HG02840 (cell line): Measurements from ENCODE around the gene SAMSN1.

Experiments used
- ATAC-seq: cut with Tn5 transposase; IDR thresholded peaks from one replicate; pipeline ENCODE4 v1.9.1; 2021; ENCODE audit warnings: mild to moderate bottlenecking, moderate library complexity, moderate number of reproducible peaks; ENCODE audit not compliant: unreplicated experiment, low FRiP score

SAMSN1 gene

GRCh38 chr21:14545906-14546480, at the start of gene SAMSN1:
TSS of gene SAMSN1 (minus strand) at chr21:14546315. CDS start at chr21:14546261, 54 bp downstream.
- ATAC-seq: peak; percentile 80

GRCh38 chr21:14595449-14595848, 49.3 kb upstream of the SAMSN1 start:
- ATAC-seq: no peak

GRCh38 chr21:14594967-14595366, 48.9 kb upstream of the SAMSN1 start:
- ATAC-seq: no peak

- no peak for ATAC-seq
These were observed 47.1 kb upstream of the SAMSN1 start for GRCh38 chr21:14593230-14593629.

- no peak for ATAC-seq
These were observed 46.3 kb upstream of the SAMSN1 start for GRCh38 chr21:14592296-14593000.

GRCh38 chr21:14591882-14592281, 45.8 kb upstream of the SAMSN1 start:
- ATAC-seq: no peak

- ATAC-seq: no peak
These were observed 45.3 kb upstream of the SAMSN1 start for GRCh38 chr21:14591377-14591776.

GRCh38 chr21:14589855-14590563, 43.9 kb upstream of the SAMSN1 start:
- peak; percentile 82 for ATAC-seq

GRCh38 chr21:14587266-14587665, 41.2 kb upstream of the SAMSN1 start:
- ATAC-seq: no peak

GRCh38 chr21:14585122-14585521, 39.0 kb upstream of the SAMSN1 start:
- ATAC-seq: no peak

GRCh38 chr21:14584357-14585095, 38.4 kb upstream of the SAMSN1 start:
- no peak for ATAC-seq

- no peak for ATAC-seq
These were observed 37.6 kb upstream of the SAMSN1 start for GRCh38 chr21:14583629-14584255.

- ATAC-seq: no peak
These were observed 37.0 kb upstream of the SAMSN1 start for GRCh38 chr21:14582934-14583628.

GRCh38 chr21:14581902-14582457, 35.9 kb upstream of the SAMSN1 start:
- no peak for ATAC-seq

- ATAC-seq: no peak
These were observed 27.1 kb upstream of the SAMSN1 start for GRCh38 chr21:14573244-14573643.

GRCh38 chr21:14572204-14572780, 26.2 kb upstream of the SAMSN1 start:
- ATAC-seq: no peak

GRCh38 chr21:14569868-14570267, 23.8 kb upstream of the SAMSN1 start:
- no peak for ATAC-seq

GRCh38 chr21:14569026-14569621, 23.0 kb upstream of the SAMSN1 start:
- no peak for ATAC-seq
